ENCODE results near the gene SERPING1.
A peak's percentile ranks its signal among the peaks of the same experiment; 100 is the strongest.
"Not testable (repeated sequence)": the region's sequence is repeated elsewhere in the genome, so short reads cannot be mapped to it uniquely, and the experiment has no call there.

SERPING1 gene

GRCh38 chr11:57638811-57639320, 41.4 kb downstream of the SERPING1 start:
- no peak for DNase-seq

- DNase-seq: no peak
Observed at GRCh38 chr11:57639321-57640067, 42.0 kb downstream of the SERPING1 start.

- no peak for DNase-seq
Observed at GRCh38 chr11:57640068-57640800, 42.7 kb downstream of the SERPING1 start.

- DNase-seq: peak; percentile 68
Observed at GRCh38 chr11:57641011-57641807, 43.7 kb downstream of the SERPING1 start.

- no peak for DNase-seq
Observed at GRCh38 chr11:57643802-57644201, 46.3 kb downstream of the SERPING1 start.

GRCh38 chr11:57644748-57645688, 47.5 kb downstream of the SERPING1 start:
- no peak for DNase-seq

GRCh38 chr11:57645689-57646085, 48.2 kb downstream of the SERPING1 start:
- no peak for DNase-seq

GRCh38 chr11:57646194-57646798, 48.8 kb downstream of the SERPING1 start:
- DNase-seq: no peak

GRCh38 chr11:57646799-57647303, 49.4 kb downstream of the SERPING1 start:
- DNase-seq: no peak

- DNase-seq: no peak
Observed at GRCh38 chr11:57647372-57647771, 49.9 kb downstream of the SERPING1 start.

- no peak for DNase-seq
Observed at GRCh38 chr11:57647960-57648800, 50.7 kb downstream of the SERPING1 start.

GRCh38 chr11:57648801-57649735, 51.6 kb downstream of the SERPING1 start:
- no peak for DNase-seq

- DNase-seq: peak; percentile 57
Observed at GRCh38 chr11:57649826-57650738, 52.6 kb downstream of the SERPING1 start, which contains the start of gene YPEL4. YPEL4 (minus strand) TSS chr11:57649912; CDS start chr11:57647107, 2,805 bp downstream.

- DNase-seq: peak; percentile 39
Observed at GRCh38 chr11:57650739-57651090, 53.2 kb downstream of the SERPING1 start.

GRCh38 chr11:57651408-57651807, 53.9 kb downstream of the SERPING1 start:
- DNase-seq: no peak

- not testable (repeated sequence) for DNase-seq
Observed at GRCh38 chr11:57652230-57652629, 54.7 kb downstream of the SERPING1 start.

- no peak for DNase-seq
Observed at GRCh38 chr11:57652662-57653061, 55.2 kb downstream of the SERPING1 start.

- DNase-seq: no peak
Observed at GRCh38 chr11:57653163-57653562, 55.7 kb downstream of the SERPING1 start.
